Measurements from ENCODE around the gene SHANK2.

DNA sequence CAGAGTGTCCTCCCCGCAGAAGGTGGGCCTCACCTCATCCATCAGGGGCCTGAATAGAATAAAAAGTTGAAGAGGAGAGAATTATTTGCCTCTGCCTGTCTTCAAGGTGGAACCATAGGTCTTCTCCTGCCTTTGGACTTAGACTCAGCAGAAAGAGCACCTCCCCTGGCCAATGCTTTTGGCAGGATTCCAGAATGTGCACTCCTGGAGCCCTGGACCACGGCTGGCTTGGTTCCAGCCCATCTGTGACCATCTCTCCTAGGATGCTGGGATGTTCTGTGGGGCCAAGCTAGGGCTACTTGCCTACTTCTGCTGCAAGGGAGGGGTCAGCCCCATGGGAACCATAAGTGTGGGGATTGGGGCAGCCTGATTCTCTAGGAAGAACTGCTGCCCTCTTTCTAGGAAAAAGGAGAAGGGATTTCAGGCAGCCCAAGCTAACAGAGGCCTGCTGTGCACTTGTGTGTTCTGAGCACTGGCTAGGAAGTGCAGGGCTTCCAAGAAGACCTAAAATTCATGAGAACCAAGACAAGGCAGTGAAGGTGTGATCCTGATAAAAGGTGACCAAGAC, 32.2 kb upstream of the SHANK2 start:
- no peak for TF ChIP-seq POLR2A (IDR thresholded peaks at IDR 0.05)
- TF ChIP-seq CTCF (IDR thresholded peaks at IDR 0.05) = no peak
